Measurements from ENCODE around the gene MCC.

Gene MCC

GRCh38 chr5:113330533-113331208, 157.6 kb downstream of the MCC start:
- no peak overlapping the region for H3K4me3 ChIP-seq (ENCODE audit: control insufficient read depth, low read depth, low read length)
- TF ChIP-seq, protein P1, sequence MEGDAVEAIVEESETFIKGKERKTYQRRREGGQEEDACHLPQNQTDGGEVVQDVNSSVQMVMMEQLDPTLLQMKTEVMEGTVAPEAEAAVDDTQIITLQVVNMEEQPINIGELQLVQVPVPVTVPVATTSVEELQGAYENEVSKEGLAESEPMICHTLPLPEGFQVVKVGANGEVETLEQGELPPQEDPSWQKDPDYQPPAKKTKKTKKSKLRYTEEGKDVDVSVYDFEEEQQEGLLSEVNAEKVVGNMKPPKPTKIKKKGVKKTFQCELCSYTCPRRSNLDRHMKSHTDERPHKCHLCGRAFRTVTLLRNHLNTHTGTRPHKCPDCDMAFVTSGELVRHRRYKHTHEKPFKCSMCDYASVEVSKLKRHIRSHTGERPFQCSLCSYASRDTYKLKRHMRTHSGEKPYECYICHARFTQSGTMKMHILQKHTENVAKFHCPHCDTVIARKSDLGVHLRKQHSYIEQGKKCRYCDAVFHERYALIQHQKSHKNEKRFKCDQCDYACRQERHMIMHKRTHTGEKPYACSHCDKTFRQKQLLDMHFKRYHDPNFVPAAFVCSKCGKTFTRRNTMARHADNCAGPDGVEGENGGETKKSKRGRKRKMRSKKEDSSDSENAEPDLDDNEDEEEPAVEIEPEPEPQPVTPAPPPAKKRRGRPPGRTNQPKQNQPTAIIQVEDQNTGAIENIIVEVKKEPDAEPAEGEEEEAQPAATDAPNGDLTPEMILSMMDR (conservative IDR thresholded peaks at IDR 0.05; ENCODE audit: control insufficient read depth, insufficient read depth, low read depth, low read length): peak; percentile 45
- peak; percentile 54 for DNase-seq (ENCODE audit: low read depth)

GRCh38 chr5:113329981-113330380, 158.3 kb downstream of the MCC start:
- H3K4me3 ChIP-seq (ENCODE audit: control insufficient read depth, low read depth, low read length): no peak overlapping the region
- DNase-seq (ENCODE audit: low read depth): no peak
- TF ChIP-seq, protein P1 (conservative IDR thresholded peaks at IDR 0.05; ENCODE audit: control insufficient read depth, insufficient read depth, low read depth, low read length): no peak

GRCh38 chr5:113325054-113325453, 163.2 kb downstream of the MCC start:
- DNase-seq (ENCODE audit: low read depth): no peak
- TF ChIP-seq, protein P1 (conservative IDR thresholded peaks at IDR 0.05; ENCODE audit: control insufficient read depth, insufficient read depth, low read depth, low read length): no peak
- no peak overlapping the region for H3K4me3 ChIP-seq (ENCODE audit: control insufficient read depth, low read depth, low read length)

- TF ChIP-seq, protein P1 (conservative IDR thresholded peaks at IDR 0.05; ENCODE audit: control insufficient read depth, insufficient read depth, low read depth, low read length): no peak
- no peak overlapping the region for H3K4me3 ChIP-seq (ENCODE audit: control insufficient read depth, low read depth, low read length)
- peak; percentile 34 for DNase-seq (ENCODE audit: low read depth)
These were observed 167.0 kb downstream of the MCC start for GRCh38 chr5:113321276-113321675.

GRCh38 chr5:113320273-113320780, 167.9 kb downstream of the MCC start:
- DNase-seq (ENCODE audit: low read depth): no peak
- H3K4me3 ChIP-seq (ENCODE audit: control insufficient read depth, low read depth, low read length): no peak overlapping the region
- TF ChIP-seq, protein P1 (conservative IDR thresholded peaks at IDR 0.05; ENCODE audit: control insufficient read depth, insufficient read depth, low read depth, low read length): no peak

- no peak overlapping the region for H3K4me3 ChIP-seq (ENCODE audit: control insufficient read depth, low read depth, low read length)
- DNase-seq (ENCODE audit: low read depth): no peak
- TF ChIP-seq, protein P1 (conservative IDR thresholded peaks at IDR 0.05; ENCODE audit: control insufficient read depth, insufficient read depth, low read depth, low read length): no peak
These were observed 168.8 kb downstream of the MCC start for GRCh38 chr5:113319256-113320053.
